BE2C (cell line): ENCODE measurements around the gene MOK.

Source experiments
- DNase-seq: peaks from one replicate; pipeline ENCODE4 v3.0.0-alpha.2; 2020
- H3K27me3 ChIP-seq: fragments of 250-450 bp; sonication (Bioruptor Pico); 2 replicates; pipeline ENCODE4 v1.5.1; 2020; ENCODE audit warnings: mild to moderate bottlenecking
- H3K36me3 ChIP-seq: fragments of 250-450 bp; sonication (Bioruptor Pico); 2 replicates; pipeline ENCODE4 v1.5.1; 2020; ENCODE audit warnings: mild to moderate bottlenecking
- H3K4me1 ChIP-seq: fragments of 250-450 bp; sonication (Bioruptor Pico); 2 replicates; pipeline ENCODE4 v1.5.1; 2020
- H3K4me3 ChIP-seq: 2 replicates; pipeline ENCODE4 v1.5.1; 2011; ENCODE audit warnings: low read depth, low read length
- H3K9me3 ChIP-seq: fragments of 250-450 bp; sonication (Bioruptor Pico); 2 replicates; pipeline ENCODE4 v1.5.1; 2020
- CTCF ChIP-seq: IDR thresholded peaks from 2 replicates; pipeline ENCODE4 v1.5.1; 2012; ENCODE audit warnings: mild to moderate bottlenecking, low read depth, low read length

MOK gene

GRCh38 chr14:102195446-102195845, 109.5 kb downstream of the MOK start:
- Histone ChIP-seq H3K36me3 (peaks cover 29% of the 10 kb centered on the region), H3K27me3 (no peaks in the 10 kb centered on the region), H3K4me1 (peaks cover 28% of the 10 kb centered on the region), H3K9me3 (no peaks in the 10 kb centered on the region), H3K4me3 (no peak overlapping the region)
- DNase-seq: no peak
- TF ChIP-seq CTCF: no peak

GRCh38 chr14:102194856-102195255, 110.1 kb downstream of the MOK start:
- TF ChIP-seq CTCF: no peak
- Histone ChIP-seq H3K9me3 (no peaks in the 10 kb centered on the region), H3K4me1 (peaks cover 34% of the 10 kb centered on the region), H3K4me3 (no peak overlapping the region), H3K27me3 (no peaks in the 10 kb centered on the region), H3K36me3 (peaks cover 29% of the 10 kb centered on the region)
- DNase-seq: no peak

GRCh38 chr14:102192840-102193502, 112.0 kb downstream of the MOK start:
- H3K4me3 ChIP-seq: no peak overlapping the region
- no peak for TF ChIP-seq CTCF
- H3K36me3 ChIP-seq: peaks cover 17% of the 10 kb centered on the region
- peaks cover 36% of the 10 kb centered on the region for H3K4me1 ChIP-seq
- H3K27me3 ChIP-seq: no peaks in the 10 kb centered on the region
- no peaks in the 10 kb centered on the region for H3K9me3 ChIP-seq
- DNase-seq: peak; percentile 49

- peaks cover 40% of the 10 kb centered on the region for H3K4me1 ChIP-seq
- no peak overlapping the region for H3K4me3 ChIP-seq
- no peaks in the 10 kb centered on the region for H3K27me3 ChIP-seq
- no peak for DNase-seq
- peaks cover 2% of the 10 kb centered on the region for H3K36me3 ChIP-seq
- TF ChIP-seq CTCF: no peak
- no peaks in the 10 kb centered on the region for H3K9me3 ChIP-seq
Observed at GRCh38 chr14:102189874-102190273, 115.1 kb downstream of the MOK start.

GRCh38 chr14:102188187-102188586, 116.8 kb downstream of the MOK start:
- H3K4me3 ChIP-seq: no peak overlapping the region
- peaks cover 34% of the 10 kb centered on the region for H3K4me1 ChIP-seq
- H3K27me3 ChIP-seq: no peaks in the 10 kb centered on the region
- TF ChIP-seq CTCF: no peak
- H3K36me3 ChIP-seq: no peaks in the 10 kb centered on the region
- H3K9me3 ChIP-seq: no peaks in the 10 kb centered on the region
- no peak for DNase-seq

GRCh38 chr14:102187568-102188001, 117.4 kb downstream of the MOK start:
- DNase-seq: peak; percentile 31
- Histone ChIP-seq H3K27me3 (no peaks in the 10 kb centered on the region), H3K4me1 (peaks cover 30% of the 10 kb centered on the region), H3K36me3 (no peaks in the 10 kb centered on the region), H3K4me3 (no peak overlapping the region), H3K9me3 (no peaks in the 10 kb centered on the region)
- TF ChIP-seq CTCF: no peak
